ENCODE results near the gene MBIP.
"Not testable (repeated sequence)": the region's sequence is repeated elsewhere in the genome, so short reads cannot be mapped to it uniquely, and the experiment has no call there.

The MBIP gene

DNA sequence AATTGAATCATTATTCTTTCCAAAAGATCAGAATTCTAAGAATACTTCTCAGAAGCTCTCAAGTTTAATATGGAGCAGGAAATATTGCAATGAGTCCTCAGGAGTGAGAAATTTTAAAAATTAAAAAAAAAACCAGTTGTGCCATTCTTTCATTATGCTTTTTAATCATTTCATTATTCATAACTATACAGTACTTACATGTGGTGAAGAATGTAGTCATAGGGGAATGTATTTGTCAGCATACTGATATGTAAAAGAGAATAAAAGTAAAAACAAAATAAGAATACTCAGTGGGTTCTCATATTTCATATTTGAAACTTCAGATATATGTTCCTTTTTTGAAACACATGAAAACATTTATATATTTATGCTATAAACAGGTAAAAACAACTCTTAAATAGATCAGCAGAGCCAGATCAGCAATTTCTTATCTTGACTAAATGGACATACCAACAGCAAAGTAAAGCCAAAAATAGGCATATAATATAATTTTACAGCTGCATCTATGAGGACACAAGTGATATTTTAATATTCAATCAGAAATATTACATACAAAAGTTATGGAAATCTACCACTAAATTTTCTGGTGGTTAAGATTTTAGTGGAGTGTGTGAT is 19.9 kb upstream of the MBIP start:
- Histone ChIP-seq H3K27me3 (ENCODE audit: control insufficient read depth, insufficient read depth, low read length, poor library complexity, severe bottlenecking) (no peaks in the 10 kb centered on the region), H3K9me3 (ENCODE audit: control insufficient read depth, low read length) (no peaks in the 10 kb centered on the region), H3K4me3 (ENCODE audit: insufficient read depth, low read depth, low read length) (no peak overlapping the region), H3K36me3 (ENCODE audit: control insufficient read depth, insufficient read depth, low read length) (no peaks in the 10 kb centered on the region), H3K27ac (ENCODE audit: insufficient read depth, low read depth, low read length, poor library complexity, severe bottlenecking) (no peak overlapping the region), H3K4me1 (ENCODE audit: control insufficient read depth, insufficient read depth, low read length) (no peaks in the 10 kb centered on the region)

DNA sequence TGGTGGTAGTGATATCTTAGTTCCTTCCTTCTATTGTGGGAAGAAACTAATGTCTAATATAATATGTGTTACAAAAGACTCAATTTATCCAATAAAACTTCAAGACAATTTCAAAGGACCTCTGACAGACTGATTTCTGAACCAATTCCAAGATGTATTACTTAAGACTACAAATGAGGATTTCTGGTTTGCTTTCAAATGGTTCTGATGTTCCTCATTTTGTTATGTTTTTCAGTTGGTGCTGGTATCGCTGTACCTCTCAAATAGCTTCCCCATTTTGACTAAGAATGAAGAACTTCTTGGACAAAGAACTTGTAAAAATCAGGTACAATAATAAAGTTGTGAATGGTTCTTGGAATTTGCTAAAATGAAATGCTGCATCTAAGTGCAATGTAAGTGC is 19.4 kb upstream of the MBIP start:
- Histone ChIP-seq H3K27ac (ENCODE audit: insufficient read depth, low read depth, low read length, poor library complexity, severe bottlenecking) (no peak overlapping the region), H3K36me3 (ENCODE audit: control insufficient read depth, insufficient read depth, low read length) (no peaks in the 10 kb centered on the region), H3K9me3 (ENCODE audit: control insufficient read depth, low read length) (no peaks in the 10 kb centered on the region), H3K27me3 (ENCODE audit: control insufficient read depth, insufficient read depth, low read length, poor library complexity, severe bottlenecking) (no peaks in the 10 kb centered on the region), H3K4me1 (ENCODE audit: control insufficient read depth, insufficient read depth, low read length) (no peaks in the 10 kb centered on the region), H3K4me3 (ENCODE audit: insufficient read depth, low read depth, low read length) (no peak overlapping the region)
- 82 to 90% methylated on average over 1 of the region's 1 CpG for WGBS, 2 experiments

DNA sequence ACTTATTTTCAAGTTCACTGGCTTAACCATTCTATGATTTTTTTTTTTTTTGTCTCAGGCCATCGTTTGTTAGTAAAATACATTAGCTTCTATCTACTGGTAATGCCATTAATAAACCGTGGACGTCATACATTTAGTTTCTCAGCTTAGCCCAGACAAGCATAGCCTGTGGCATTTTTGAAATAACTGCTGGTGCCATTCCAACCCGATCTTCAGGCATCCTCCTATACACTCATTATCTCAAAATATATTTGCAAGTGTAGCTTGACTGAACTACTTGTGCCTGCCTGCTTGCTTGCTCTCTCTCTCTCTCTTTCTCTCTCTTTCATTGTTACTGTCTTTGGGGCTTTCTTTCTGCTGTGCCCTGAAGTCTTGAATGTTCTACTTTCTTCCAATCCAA is 12.7 kb upstream of the MBIP start:
- no peaks in the 10 kb centered on the region for H3K4me1 ChIP-seq (ENCODE audit: control insufficient read depth, insufficient read depth, low read length)
- no peak overlapping the region for H3K4me3 ChIP-seq (ENCODE audit: insufficient read depth, low read depth, low read length)
- WGBS, 2 experiments: 91% methylated on average over 4 of the region's 4 CpGs
- H3K27me3 ChIP-seq (ENCODE audit: control insufficient read depth, insufficient read depth, low read length, poor library complexity, severe bottlenecking): no peaks in the 10 kb centered on the region
- no peaks in the 10 kb centered on the region for H3K36me3 ChIP-seq (ENCODE audit: control insufficient read depth, insufficient read depth, low read length)
- no peak overlapping the region for H3K27ac ChIP-seq (ENCODE audit: insufficient read depth, low read depth, low read length, poor library complexity, severe bottlenecking)
- no peaks in the 10 kb centered on the region for H3K9me3 ChIP-seq (ENCODE audit: control insufficient read depth, low read length)

DNA sequence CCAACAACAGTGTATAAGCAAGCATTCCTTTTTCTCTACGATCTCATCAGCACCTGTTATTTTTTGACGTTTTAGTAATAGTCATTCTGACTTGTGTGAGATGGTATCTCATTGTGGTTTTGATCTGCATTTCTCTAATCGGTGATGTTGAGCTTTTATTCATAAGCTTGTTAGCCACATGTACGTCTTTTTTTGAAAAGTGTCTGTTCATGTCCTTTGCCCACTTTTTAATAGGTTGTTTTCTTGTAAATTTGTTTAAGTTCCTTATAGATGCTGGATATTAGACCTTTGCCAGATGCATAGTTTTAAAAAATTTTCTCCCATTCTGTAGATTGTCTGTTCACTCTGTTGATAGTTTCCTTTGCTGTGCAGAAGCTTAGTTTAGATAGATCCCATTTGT is 7.1 kb upstream of the MBIP start:
- H3K27me3 ChIP-seq (ENCODE audit: control insufficient read depth, insufficient read depth, low read length, poor library complexity, severe bottlenecking): peaks cover 13% of the 10 kb centered on the region
- not testable (repeated sequence) for H3K9me3 ChIP-seq (ENCODE audit: control insufficient read depth, low read length); H3K4me1 ChIP-seq (ENCODE audit: control insufficient read depth, insufficient read depth, low read length); H3K27ac ChIP-seq (ENCODE audit: insufficient read depth, low read depth, low read length, poor library complexity, severe bottlenecking); H3K4me3 ChIP-seq (ENCODE audit: insufficient read depth, low read depth, low read length); H3K36me3 ChIP-seq (ENCODE audit: control insufficient read depth, insufficient read depth, low read length)
- WGBS, 2 experiments: 89 to 93% methylated on average over 4 of the region's 4 CpGs

DNA sequence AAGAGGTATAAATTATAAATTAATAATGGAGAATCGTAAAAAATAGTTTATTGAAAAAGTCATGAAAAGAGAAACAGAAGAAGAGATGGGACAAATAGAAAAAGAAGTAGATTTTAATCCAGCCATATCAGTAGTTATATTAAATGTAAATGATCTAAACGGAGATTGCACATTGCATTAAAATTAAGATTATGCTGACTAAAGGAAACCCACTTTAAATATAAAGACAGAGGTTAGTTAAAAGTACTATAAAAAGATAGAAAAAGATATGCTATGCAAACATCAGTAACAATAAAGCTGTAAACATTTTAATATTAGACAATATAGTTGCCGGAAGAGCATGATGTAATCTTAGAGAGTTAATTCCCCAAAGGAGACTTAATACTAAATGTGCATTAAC is 5.4 kb upstream of the MBIP start:
- Histone ChIP-seq H3K27me3 (ENCODE audit: control insufficient read depth, insufficient read depth, low read length, poor library complexity, severe bottlenecking) (peaks cover 13% of the 10 kb centered on the region), H3K27ac (ENCODE audit: insufficient read depth, low read depth, low read length, poor library complexity, severe bottlenecking) (no peak overlapping the region), H3K4me3 (ENCODE audit: insufficient read depth, low read depth, low read length) (no peak overlapping the region), H3K4me1 (ENCODE audit: control insufficient read depth, insufficient read depth, low read length) (no peaks in the 10 kb centered on the region), H3K9me3 (ENCODE audit: control insufficient read depth, low read length) (no peaks in the 10 kb centered on the region), H3K36me3 (ENCODE audit: control insufficient read depth, insufficient read depth, low read length) (no peaks in the 10 kb centered on the region)
- WGBS, 2 experiments: 100% methylated on average over 1 of the region's 3 CpGs

DNA sequence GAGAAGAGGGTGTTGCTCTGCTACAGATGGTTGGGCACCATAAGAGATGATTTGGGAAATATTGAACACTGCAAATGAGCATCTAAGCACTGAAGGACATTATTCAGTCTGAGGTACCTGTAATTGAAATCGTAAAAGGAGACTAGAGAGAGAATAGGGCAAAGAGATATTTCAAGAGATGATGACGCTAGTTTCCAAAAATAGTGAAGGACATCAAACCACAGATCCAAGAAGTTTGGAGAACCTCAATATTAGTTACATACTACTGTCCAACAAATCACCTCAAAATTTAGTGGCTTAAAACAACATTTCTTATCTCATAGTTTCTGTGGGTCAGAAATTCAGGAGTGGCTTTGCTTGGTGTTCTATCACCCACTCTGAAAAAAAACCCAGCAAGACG is 4.5 kb upstream of the MBIP start:
- Histone ChIP-seq H3K27ac (ENCODE audit: insufficient read depth, low read depth, low read length, poor library complexity, severe bottlenecking) (no peak overlapping the region), H3K4me3 (ENCODE audit: insufficient read depth, low read depth, low read length) (no peak overlapping the region), H3K27me3 (ENCODE audit: control insufficient read depth, insufficient read depth, low read length, poor library complexity, severe bottlenecking) (peaks cover 13% of the 10 kb centered on the region), H3K9me3 (ENCODE audit: control insufficient read depth, low read length) (no peaks in the 10 kb centered on the region), H3K36me3 (ENCODE audit: control insufficient read depth, insufficient read depth, low read length) (no peaks in the 10 kb centered on the region), H3K4me1 (ENCODE audit: control insufficient read depth, insufficient read depth, low read length) (no peaks in the 10 kb centered on the region)
- WGBS, 2 experiments: 84 to 92% methylated on average over 3 of the region's 3 CpGs

DNA sequence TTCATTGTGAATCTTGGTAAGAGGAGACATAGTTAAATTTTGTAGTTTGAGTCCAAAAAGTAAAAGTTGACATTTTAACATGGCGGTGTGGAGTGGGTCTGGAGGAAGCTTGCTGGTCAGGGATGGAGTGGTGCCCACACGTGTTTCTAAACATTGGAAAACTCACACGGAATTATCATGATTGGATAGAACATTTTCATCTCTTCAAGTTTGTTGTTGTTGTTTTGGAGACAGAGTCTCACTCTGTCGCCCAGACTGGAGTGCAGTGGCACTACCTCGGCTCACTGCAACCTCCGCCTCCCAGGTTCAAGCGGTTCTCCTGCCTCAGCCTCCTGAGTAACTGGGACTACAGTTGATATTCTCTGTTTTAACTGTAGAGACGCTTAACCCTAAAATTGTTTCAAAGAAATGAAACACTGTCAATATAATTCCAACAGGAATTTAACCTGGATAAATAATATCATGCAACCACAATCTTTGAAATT is 502 bp upstream of the MBIP start:
- H3K4me3 ChIP-seq (ENCODE audit: insufficient read depth, low read depth, low read length): peak overlapping the region; percentile 98
- peaks cover 11% of the 10 kb centered on the region for H3K4me1 ChIP-seq (ENCODE audit: control insufficient read depth, insufficient read depth, low read length)
- no peaks in the 10 kb centered on the region for H3K36me3 ChIP-seq (ENCODE audit: control insufficient read depth, insufficient read depth, low read length)
- peaks cover 13% of the 10 kb centered on the region for H3K27me3 ChIP-seq (ENCODE audit: control insufficient read depth, insufficient read depth, low read length, poor library complexity, severe bottlenecking)
- no peak overlapping the region for H3K27ac ChIP-seq (ENCODE audit: insufficient read depth, low read depth, low read length, poor library complexity, severe bottlenecking)
- H3K9me3 ChIP-seq (ENCODE audit: control insufficient read depth, low read length): no peaks in the 10 kb centered on the region
- 76 to 81% methylated on average over 8 of the region's 8 CpGs for WGBS, 2 experiments

DNA sequence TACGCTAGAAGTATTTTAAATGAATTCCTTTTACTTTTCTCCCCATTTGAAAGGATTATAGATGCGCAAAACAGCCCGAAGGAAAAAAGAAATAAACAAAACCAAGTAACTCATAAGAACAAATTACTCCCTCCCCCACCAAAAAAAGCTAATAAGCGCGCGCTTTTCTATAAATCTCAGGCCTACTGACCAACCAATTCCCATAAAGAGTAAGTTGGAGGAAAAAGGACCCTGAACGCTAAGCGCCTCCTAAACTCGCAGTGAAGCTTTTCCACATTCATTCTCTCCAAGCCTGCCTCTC is 588 bp downstream of the MBIP start:
- Histone ChIP-seq H3K27ac (ENCODE audit: insufficient read depth, low read depth, low read length, poor library complexity, severe bottlenecking) (peak overlapping the region; percentile 63), H3K36me3 (ENCODE audit: control insufficient read depth, insufficient read depth, low read length) (no peaks in the 10 kb centered on the region), H3K4me1 (ENCODE audit: control insufficient read depth, insufficient read depth, low read length) (peaks cover 21% of the 10 kb centered on the region), H3K9me3 (ENCODE audit: control insufficient read depth, low read length) (no peaks in the 10 kb centered on the region), H3K4me3 (ENCODE audit: insufficient read depth, low read depth, low read length) (peak overlapping the region; percentile 98), H3K27me3 (ENCODE audit: control insufficient read depth, insufficient read depth, low read length, poor library complexity, severe bottlenecking) (peaks cover 13% of the 10 kb centered on the region)
- WGBS, 2 experiments: 0 to 2% methylated on average over 9 of the region's 9 CpGs

DNA sequence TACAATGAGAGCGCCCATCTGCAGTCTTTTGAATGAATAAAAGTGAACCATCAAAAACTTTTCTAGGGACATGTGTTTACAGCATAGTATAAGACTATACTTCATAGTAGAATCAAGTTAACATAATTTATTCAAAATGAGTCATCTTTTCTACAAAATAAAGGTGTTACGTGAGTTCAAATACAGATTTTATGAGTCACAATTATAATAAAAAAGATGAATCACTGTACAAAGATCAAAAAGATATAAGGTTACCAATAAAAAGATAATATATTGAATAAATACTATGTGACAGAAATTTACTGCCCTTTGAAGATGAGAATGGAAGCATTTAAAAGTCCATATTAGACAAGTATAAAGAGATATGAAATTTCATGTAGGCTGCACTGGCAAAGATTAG is 2.8 kb downstream of the MBIP start:
- Histone ChIP-seq H3K36me3 (ENCODE audit: control insufficient read depth, insufficient read depth, low read length) (no peaks in the 10 kb centered on the region), H3K27me3 (ENCODE audit: control insufficient read depth, insufficient read depth, low read length, poor library complexity, severe bottlenecking) (no peaks in the 10 kb centered on the region), H3K9me3 (ENCODE audit: control insufficient read depth, low read length) (no peaks in the 10 kb centered on the region), H3K27ac (ENCODE audit: insufficient read depth, low read depth, low read length, poor library complexity, severe bottlenecking) (no peak overlapping the region), H3K4me1 (ENCODE audit: control insufficient read depth, insufficient read depth, low read length) (peaks cover 33% of the 10 kb centered on the region), H3K4me3 (ENCODE audit: insufficient read depth, low read depth, low read length) (no peak overlapping the region)
- 100% methylated on average over 1 of the region's 2 CpGs; no CpG with 5 or more reads in 1 of the 2 experiments for WGBS, 2 experiments

DNA sequence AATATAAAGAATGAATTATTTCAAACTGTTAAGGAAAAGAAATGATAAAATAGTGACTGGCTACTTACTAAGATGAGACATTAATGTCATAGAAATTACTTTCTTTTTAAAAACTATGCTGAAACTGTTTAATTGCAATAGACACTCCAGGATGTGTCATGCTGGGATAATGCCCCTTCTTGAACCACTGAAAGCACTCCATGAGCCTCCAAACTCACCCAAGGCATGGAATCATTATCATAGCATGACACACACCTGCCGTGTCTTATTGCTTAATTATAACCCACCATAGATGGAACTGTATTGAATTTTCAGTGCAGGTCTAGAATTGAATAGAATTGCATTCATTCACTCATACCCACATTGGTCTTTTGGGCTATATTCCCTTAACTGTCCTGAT is 4.3 kb downstream of the MBIP start:
- no peaks in the 10 kb centered on the region for H3K9me3 ChIP-seq (ENCODE audit: control insufficient read depth, low read length)
- WGBS, 2 experiments: 88 to 100% methylated on average over 1 of the region's 1 CpG
- H3K36me3 ChIP-seq (ENCODE audit: control insufficient read depth, insufficient read depth, low read length): peaks cover 4% of the 10 kb centered on the region
- peaks cover 33% of the 10 kb centered on the region for H3K4me1 ChIP-seq (ENCODE audit: control insufficient read depth, insufficient read depth, low read length)
- H3K27me3 ChIP-seq (ENCODE audit: control insufficient read depth, insufficient read depth, low read length, poor library complexity, severe bottlenecking): no peaks in the 10 kb centered on the region
- H3K27ac ChIP-seq (ENCODE audit: insufficient read depth, low read depth, low read length, poor library complexity, severe bottlenecking): no peak overlapping the region
- H3K4me3 ChIP-seq (ENCODE audit: insufficient read depth, low read depth, low read length): no peak overlapping the region
